GM19468 (cell line): Measurements from ENCODE around the gene ZIC2.

Source experiments
- ATAC-seq: cut with Tn5 transposase; IDR thresholded peaks from one replicate; pipeline ENCODE4 v1.9.1; 2021; ENCODE audit warnings: mild to moderate bottlenecking, moderate library complexity, moderate number of reproducible peaks; ENCODE audit not compliant: unreplicated experiment; ENCODE audit errors: extremely low read depth

ZIC2 gene

GRCh38 chr13:99973163-99973807 lies 8.3 kb upstream of the ZIC2 start:
- ATAC-seq, result no peak

GRCh38 chr13:99973808-99974185 lies 7.8 kb upstream of the ZIC2 start:
- no peak for ATAC-seq

GRCh38 chr13:99974296-99974938 lies 7.2 kb upstream of the ZIC2 start:
- ATAC-seq, result no peak

GRCh38 chr13:99974939-99975561 lies 6.5 kb upstream of the ZIC2 start:
- no peak for ATAC-seq

- ATAC-seq, result no peak
Measured at GRCh38 chr13:99975626-99976025, 6.0 kb upstream of the ZIC2 start.

GRCh38 chr13:99976575-99976974 lies 5.0 kb upstream of the ZIC2 start:
- ATAC-seq, result no peak

GRCh38 chr13:99977334-99977911 lies 4.2 kb upstream of the ZIC2 start:
- ATAC-seq, result no peak

GRCh38 chr13:99977912-99978798 lies 3.4 kb upstream of the ZIC2 start:
- no peak for ATAC-seq

GRCh38 chr13:99978799-99979452 lies 2.7 kb upstream of the ZIC2 start:
- no peak for ATAC-seq

GRCh38 chr13:99979453-99980200 lies 2.0 kb upstream of the ZIC2 start:
- ATAC-seq, result no peak

- no peak for ATAC-seq
Measured at GRCh38 chr13:99980201-99980823, 1.3 kb upstream of the ZIC2 start.

- no peak for ATAC-seq
Measured at GRCh38 chr13:99980824-99981734, 505 bp upstream of the ZIC2 start.

- ATAC-seq, result no peak
Measured at GRCh38 chr13:99982036-99982730, 599 bp downstream of the ZIC2 start.

- no peak for ATAC-seq
Measured at GRCh38 chr13:99982731-99983498, 1.3 kb downstream of the ZIC2 start.

- ATAC-seq, result no peak
Measured at GRCh38 chr13:99983499-99984401, 2.2 kb downstream of the ZIC2 start.
